HepG2 (cell line): ENCODE results near the gene ZMPSTE24. TPM values are rescaled to one million over a fixed set of nuclear protein-coding genes. Genes with fewer than 3 reads are reported as not detected.

ENCODE experiments used
- ATAC-seq: fragments of 200-7000 bp; cut with Tn5 transposase; 3 replicates; pipeline ENCODE4 v1.9.1; 2020; ENCODE audit warnings: mild to moderate bottlenecking, moderate library complexity
- BruUV-seq: library from RNA; stranded (reverse); fragments of 400-500 nt; replicated peaks from 2 replicates; lab custom pipeline; 2021; lab: Mats Ljungman, UMichigan
- CTCF ChIA-PET: fragments of 300-600 bp; formaldehyde crosslinking; extraction: SDS; loops from one replicate; lab custom pipeline; 2021; ENCODE audit warnings: low total read pairs, inconsistent platforms, low intra/inter-chr PET ratio; lab: Yijun Ruan, JAX
- POLR2A ChIA-PET: fragments of 350-600 bp; sonication (Branson Sonifier 250); formaldehyde crosslinking; loops from one replicate; lab custom pipeline; 2020; ENCODE audit warnings: antibody characterized with exemption, inconsistent platforms; lab: Yijun Ruan, JAX
- DNase-seq: peaks from one replicate; pipeline ENCODE4 v3.0.0-alpha.2; 2015; ENCODE audit warnings: low spot score
- FAIRE-seq: peaks from 3 replicates; lab custom pipeline; 2011; peaks lifted over from hg19 to GRCh38; lab: Jason Lieb, UNC
- H2AFZ ChIP-seq: one replicate; pipeline ENCODE4 v1.6.1; 2011; ENCODE audit warnings: low read length, inconsistent platforms
- H3K27ac ChIP-seq: fragments of 300-600 bp; 3 replicates; pipeline ENCODE4 v1.8.0; 2011; ENCODE audit warnings: mixed run types, mild to moderate bottlenecking, mixed read lengths, low read length, inconsistent platforms; ENCODE audit not compliant: insufficient read depth; ENCODE audit errors: extremely low read length
- H3K27me3 ChIP-seq, 2 experiments: fragments of 200-600 bp in 1 of 2; 2 replicates in 1 of 2; 3 replicates in 1 of 2; pipeline versions ENCODE4 v1.6.0 to v1.8.0; 2011; ENCODE audit warnings: low read length in 2 of 2, mild to moderate bottlenecking in 2 of 2, moderate library complexity in 2 of 2, inconsistent platforms in 1 of 2; ENCODE audit not compliant: insufficient read depth in 2 of 2, control insufficient read depth in 1 of 2
- H3K36me3 ChIP-seq, 2 experiments: fragments of 200-600 bp in 1 of 2; replicated peaks in 1 of 2; 2 replicates in 1 of 2; 3 replicates in 1 of 2; pipeline versions ENCODE4 v1.5.1 to v1.8.0; 2011; ENCODE audit warnings: low read length in 2 of 2, inconsistent platforms in 1 of 2; ENCODE audit not compliant: insufficient read depth in 2 of 2, control insufficient read depth in 1 of 2
- H3K4me1 ChIP-seq: 2 replicates; pipeline ENCODE4 v1.5.1; 2012; ENCODE audit warnings: low read length, inconsistent platforms; ENCODE audit not compliant: insufficient read depth
- H3K4me2 ChIP-seq: 2 replicates; pipeline ENCODE4 v1.6.0; 2011; ENCODE audit warnings: low read depth, low read length, inconsistent platforms
- H3K4me3 ChIP-seq, 3 experiments: fragments of 200-600 bp in 1 of 3; sonication (generic), shearing (Covaris generic) in 1 of 3; replicated peaks in 1 of 3; 2 replicates each; pipeline ENCODE4 v1.5.1; 2011 to 2016; ENCODE audit warnings: low read length in 3 of 3, inconsistent platforms in 2 of 3, low read depth in 2 of 3, mild to moderate bottlenecking in 2 of 3, control low read depth in 1 of 3, mixed read lengths in 1 of 3; ENCODE audit not compliant: insufficient read depth in 1 of 3
- H3K79me2 ChIP-seq: one replicate; pipeline ENCODE4 v1.6.1; 2011; ENCODE audit warnings: low read length, inconsistent platforms; ENCODE audit not compliant: insufficient read depth
- H3K9ac ChIP-seq: 2 replicates; pipeline ENCODE4 v1.6.0; 2011; ENCODE audit warnings: mild to moderate bottlenecking, low read depth, low read length, inconsistent platforms; ENCODE audit not compliant: insufficient read depth
- H3K9me3 ChIP-seq: 2 replicates; pipeline ENCODE4 v1.5.1; 2012; ENCODE audit warnings: mild to moderate bottlenecking, low read length
- H4K20me1 ChIP-seq: 2 replicates; pipeline ENCODE4 v1.6.0; 2011; ENCODE audit warnings: inconsistent platforms, mild to moderate bottlenecking, low read length, moderate library complexity; ENCODE audit not compliant: insufficient read depth
- HMGXB3 ChIP-seq: sonication (generic); formaldehyde crosslinking; IDR thresholded peaks from 2 replicates; pipeline ENCODE4 v1.4.0; 2020; ENCODE audit warnings: missing genetic modification reagents, borderline replicate concordance
- HNF4G ChIP-seq, 2 experiments: sonication (generic) in 1 of 2; formaldehyde crosslinking in 1 of 2; IDR thresholded peaks; 2 replicates each; pipeline versions ENCODE4 v1.4.0 to v1.6.1; 2011 to 2020; ENCODE audit warnings: borderline replicate concordance in 2 of 2, low read depth in 2 of 2, mild to moderate bottlenecking in 2 of 2, low read length in 1 of 2, missing genetic modification reagents in 1 of 2, moderate library complexity in 1 of 2
- KDM1A ChIP-seq: IDR thresholded peaks from 2 replicates; pipeline ENCODE4 v1.6.1; 2016; ENCODE audit warnings: missing compliant biosample characterization
- MNT ChIP-seq: fragments of 450-650 bp; IDR thresholded peaks from 2 replicates; pipeline ENCODE4 v1.6.1; 2016
- NFE2L1 ChIP-seq: sonication (generic); formaldehyde crosslinking; IDR thresholded peaks from 2 replicates; pipeline ENCODE4 v1.4.0; 2020; ENCODE audit warnings: missing genetic modification reagents, mild to moderate bottlenecking, borderline replicate concordance
- RFX1 ChIP-seq: fragments of 450-650 bp; IDR thresholded peaks from 2 replicates; pipeline ENCODE4 v1.6.1; 2017
- SOX5 ChIP-seq: IDR thresholded peaks from 2 replicates; pipeline ENCODE4 v1.6.1; 2016; ENCODE audit warnings: borderline replicate concordance
- SRF ChIP-seq: IDR thresholded peaks from 2 replicates; pipeline ENCODE4 v1.6.1; 2011; ENCODE audit warnings: mild to moderate bottlenecking, low read depth, low read length, moderate library complexity
- TMF1 ChIP-seq: sonication (generic); formaldehyde crosslinking; IDR thresholded peaks from 2 replicates; pipeline ENCODE4 v1.8.1; 2022; ENCODE audit warnings: low read depth, missing genetic modification reagents
- WGBS: methylation state at CpG from one replicate; pipeline ENCODE4 v1.1.6; 2017; ENCODE audit warnings: low lambda C conversion rate; 5-methylcytosine and 5-hydroxymethylcytosine counted together
- in situ Hi-C: cut with HindIII; loops from 2 replicates; pipeline ENCODE4 v1.10.0; 2017; ENCODE audit warnings: low pct_unique_long_range_greater_than_20kb; ENCODE audit not compliant: extremely low pct_ligation_motif_present
- intact Hi-C: fragments of 100-400 bp; cut with micrococcal nuclease; formaldehyde crosslinking; loops from one replicate; pipeline ENCODE4 v1.10.0; 2022; ENCODE audit not compliant: unreplicated experiment
- polyA plus RNA-seq, 8 experiments: library from polyadenylated mRNA; depleted of rRNA in 3 of 8; stranded (reverse) in 7 of 8; unstranded in 1 of 8; fragments of >200 nt; fragmentation: Illumina TruSeq in 4 of 8; extraction: Trizol in 4 of 8; gene quantifications; 2 replicates each; pipeline versions ENCODE4 v1.2.1 to v1.2.3, GENCODE V29; 2011 to 2016; ENCODE audit warnings: low read depth in 4 of 8, missing spikeins in 1 of 8, mixed read lengths in 1 of 8; ENCODE audit not compliant: insufficient read depth in 1 of 8
- total RNA-seq, 5 experiments: library from RNA; depleted of rRNA; stranded (reverse); fragments of >200 nt; fragmentation: Illumina TruSeq; extraction: Trizol; gene quantifications; 2 replicates each; pipeline ENCODE4 v1.2.3, GENCODE V29; 2016; ENCODE audit warnings: low read depth in 1 of 5

The ZMPSTE24 gene
- total and polyA plus RNA-seq, 2 of the 13 experiments (the other 11 are each of a cell fraction or from before 2014, with no cell fraction given): 13.6 to 60.2 TPM

GRCh38 chr1:40221977-40222772 is 35.9 kb upstream of the ZMPSTE24 start:
- no peaks in the 10 kb centered on the region for H3K27me3 ChIP-seq
- TF ChIP-seq MNT (no peak), TMF1 (no peak), NFE2L1 (CRISPR knock-in tag) (no peak), SRF (no peak), KDM1A (CRISPR knock-in tag) (no peak), RFX1 (no peak), SOX5 (CRISPR knock-in tag) (no peak), HMGXB3 (CRISPR knock-in tag) (no peak), HNF4G (IDR thresholded peaks at IDR 0.05; ENCODE audit: borderline replicate concordance, low read depth, low read length) (no peak), HNF4G (CRISPR knock-in tag; IDR thresholded peaks at IDR 0.05; ENCODE audit: borderline replicate concordance, low read depth) (no peak)
- FAIRE-seq (no peak), ATAC-seq (no peak), DNase-seq (no peak)
- H3K4me1 ChIP-seq: no peaks in the 10 kb centered on the region
- H3K9ac ChIP-seq: no peak overlapping the region
- H3K27ac ChIP-seq: no peak overlapping the region
- 95% methylated on average over 3 of the region's 3 CpGs for WGBS
- in situ Hi-C loops (no loop called here), intact Hi-C loops (no loop called here)
- peaks cover 2 to 23% of the 10 kb centered on the region in 2 experiments; a peak in 4 of 5 replicates for H3K36me3 ChIP-seq
- no TSS peak for BruUV-seq
- H2AFZ ChIP-seq: no peak overlapping the region
- H3K4me3 ChIP-seq: no peak overlapping the region
- no peaks in the 10 kb centered on the region for H3K9me3 ChIP-seq
- no peaks in the 10 kb centered on the region for H4K20me1 ChIP-seq
- H3K79me2 ChIP-seq: peaks cover 2% of the 10 kb centered on the region
- ChIA-PET CTCF (no interaction called here), POLR2A (no interaction called here)
- no peak overlapping the region for H3K4me2 ChIP-seq
